DOHH2 (cell line): ENCODE data around the gene CDH6.

Experiments used
- EZH2phosphoT487 ChIP-seq: fragments of 200-600 bp; sonication (generic); IDR thresholded peaks from 2 replicates; pipeline ENCODE4 v1.6.1; 2017; ENCODE audit warnings: borderline replicate concordance, mild to moderate bottlenecking, antibody characterized with exemption, low read length, moderate library complexity, mixed read lengths
- TF ChIP-seq, protein P1 (sequence below): fragments of 200-600 bp; sonication (generic); IDR thresholded peaks from one replicate; pipeline ENCODE4 v1.5.1; 2014; ENCODE audit warnings: antibody characterized with exemption, mild to moderate bottlenecking, low read depth, low read length; ENCODE audit not compliant: poor library complexity, severe bottlenecking

DNA sequence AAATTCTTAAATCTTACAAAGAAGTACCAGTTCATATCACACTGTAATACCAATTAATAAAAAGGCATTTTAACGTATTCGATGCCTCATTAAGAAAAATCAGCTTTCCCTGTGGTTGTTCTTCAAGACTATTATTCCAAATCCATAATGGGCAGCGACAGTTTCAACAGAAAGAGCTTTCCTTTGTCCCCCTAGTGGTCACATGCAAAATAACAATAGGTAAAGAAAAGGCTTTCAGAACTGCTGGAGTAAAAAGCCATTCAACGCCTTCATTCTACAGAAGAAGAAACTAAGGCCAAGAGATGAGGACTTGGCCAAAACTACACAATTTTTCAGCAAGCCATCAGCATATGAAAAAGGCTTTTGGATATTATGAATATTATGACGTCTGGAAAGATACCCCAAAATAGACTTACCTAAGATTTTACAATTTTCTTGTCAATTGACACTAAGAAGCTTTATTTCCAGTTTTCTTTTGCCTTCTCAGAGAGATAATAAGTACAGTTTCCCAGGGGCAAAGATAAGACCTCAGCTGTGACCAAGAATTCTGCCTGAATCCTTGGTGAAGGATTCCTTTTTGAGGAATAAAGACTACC is 6.7 kb upstream of the CDH6 start:
- TF ChIP-seq, protein P1, sequence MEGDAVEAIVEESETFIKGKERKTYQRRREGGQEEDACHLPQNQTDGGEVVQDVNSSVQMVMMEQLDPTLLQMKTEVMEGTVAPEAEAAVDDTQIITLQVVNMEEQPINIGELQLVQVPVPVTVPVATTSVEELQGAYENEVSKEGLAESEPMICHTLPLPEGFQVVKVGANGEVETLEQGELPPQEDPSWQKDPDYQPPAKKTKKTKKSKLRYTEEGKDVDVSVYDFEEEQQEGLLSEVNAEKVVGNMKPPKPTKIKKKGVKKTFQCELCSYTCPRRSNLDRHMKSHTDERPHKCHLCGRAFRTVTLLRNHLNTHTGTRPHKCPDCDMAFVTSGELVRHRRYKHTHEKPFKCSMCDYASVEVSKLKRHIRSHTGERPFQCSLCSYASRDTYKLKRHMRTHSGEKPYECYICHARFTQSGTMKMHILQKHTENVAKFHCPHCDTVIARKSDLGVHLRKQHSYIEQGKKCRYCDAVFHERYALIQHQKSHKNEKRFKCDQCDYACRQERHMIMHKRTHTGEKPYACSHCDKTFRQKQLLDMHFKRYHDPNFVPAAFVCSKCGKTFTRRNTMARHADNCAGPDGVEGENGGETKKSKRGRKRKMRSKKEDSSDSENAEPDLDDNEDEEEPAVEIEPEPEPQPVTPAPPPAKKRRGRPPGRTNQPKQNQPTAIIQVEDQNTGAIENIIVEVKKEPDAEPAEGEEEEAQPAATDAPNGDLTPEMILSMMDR: peak; percentile 80
- peak; percentile 41; the same call in 1 of the 2 replicates for TF ChIP-seq EZH2phosphoT487
